ENCODE measurements around the gene RANBP10.

The RANBP10 gene

DNA sequence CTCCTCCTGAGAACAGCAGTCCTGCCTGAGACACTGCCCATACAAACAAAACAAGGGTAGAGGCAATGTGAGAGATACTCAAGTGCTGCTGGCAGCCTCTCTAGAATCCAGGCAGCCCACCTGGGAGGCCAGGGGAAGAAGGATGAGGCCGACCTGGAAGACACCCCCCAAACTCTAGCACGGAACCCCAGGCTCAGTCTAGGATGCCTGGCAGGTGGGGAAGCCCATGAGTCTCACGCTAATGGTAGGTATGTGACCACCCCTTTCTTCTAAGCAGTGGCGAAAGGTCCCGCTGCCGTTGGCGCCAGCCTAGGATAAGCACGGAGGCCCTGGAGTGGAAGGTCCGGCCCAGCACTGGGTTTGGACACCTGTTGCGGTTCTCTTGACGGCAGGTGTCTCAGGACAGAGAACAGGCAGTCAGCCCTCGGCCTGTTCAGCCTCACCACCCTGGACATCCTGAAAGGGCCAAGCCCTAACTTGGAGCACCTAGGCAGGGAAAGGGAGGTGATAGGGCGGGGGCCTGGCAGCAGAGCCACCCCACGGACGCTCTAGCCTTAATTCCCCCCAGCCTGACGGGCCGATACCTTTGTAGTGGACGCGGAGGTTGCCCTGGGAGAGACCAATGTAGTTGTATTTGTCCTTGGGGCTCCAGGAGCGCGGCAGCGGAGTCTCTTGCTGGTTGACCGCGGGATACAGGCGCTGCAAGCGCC, 487 bp downstream of the RANBP10 start:
- ATAC-seq = peak; percentile 9
- TF ChIP-seq ZNF565 (CRISPR knock-in tag; conservative IDR thresholded peaks at IDR 0.05; ENCODE audit: low read depth) = no peak
- TF ChIP-seq, protein P1, sequence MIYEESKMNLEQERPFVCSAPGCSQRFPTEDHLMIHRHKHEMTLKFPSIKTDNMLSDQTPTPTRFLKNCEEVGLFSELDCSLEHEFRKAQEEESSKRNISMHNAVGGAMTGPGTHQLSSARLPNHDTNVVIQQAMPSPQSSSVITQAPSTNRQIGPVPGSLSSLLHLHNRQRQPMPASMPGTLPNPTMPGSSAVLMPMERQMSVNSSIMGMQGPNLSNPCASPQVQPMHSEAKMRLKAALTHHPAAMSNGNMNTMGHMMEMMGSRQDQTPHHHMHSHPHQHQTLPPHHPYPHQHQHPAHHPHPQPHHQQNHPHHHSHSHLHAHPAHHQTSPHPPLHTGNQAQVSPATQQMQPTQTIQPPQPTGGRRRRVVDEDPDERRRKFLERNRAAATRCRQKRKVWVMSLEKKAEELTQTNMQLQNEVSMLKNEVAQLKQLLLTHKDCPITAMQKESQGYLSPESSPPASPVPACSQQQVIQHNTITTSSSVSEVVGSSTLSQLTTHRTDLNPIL (CRISPR knock-in tag; IDR thresholded peaks at IDR 0.05; ENCODE audit: low read depth) = no peak
- TF ChIP-seq ISL1 (CRISPR knock-in tag; IDR thresholded peaks at IDR 0.05) = no peak
- TF ChIP-seq ZNF8 (CRISPR knock-in tag; IDR thresholded peaks at IDR 0.05) = no peak
- no peak for TF ChIP-seq ARNTL (CRISPR knock-in tag; IDR thresholded peaks at IDR 0.05; ENCODE audit: borderline replicate concordance, low read depth)
- no peak for TF ChIP-seq ZC3H10 (CRISPR knock-in tag; IDR thresholded peaks at IDR 0.05)
- TF ChIP-seq SNAI2 (CRISPR knock-in tag; IDR thresholded peaks at IDR 0.05) = no peak
- no peak for TF ChIP-seq TCF4 (CRISPR knock-in tag; IDR thresholded peaks at IDR 0.05; ENCODE audit: borderline replicate concordance)
- TF ChIP-seq TOX (CRISPR knock-in tag; IDR thresholded peaks at IDR 0.05; ENCODE audit: borderline replicate concordance) = no peak
- TF ChIP-seq ZFP3 (CRISPR knock-in tag; IDR thresholded peaks at IDR 0.05) = no peak

DNA sequence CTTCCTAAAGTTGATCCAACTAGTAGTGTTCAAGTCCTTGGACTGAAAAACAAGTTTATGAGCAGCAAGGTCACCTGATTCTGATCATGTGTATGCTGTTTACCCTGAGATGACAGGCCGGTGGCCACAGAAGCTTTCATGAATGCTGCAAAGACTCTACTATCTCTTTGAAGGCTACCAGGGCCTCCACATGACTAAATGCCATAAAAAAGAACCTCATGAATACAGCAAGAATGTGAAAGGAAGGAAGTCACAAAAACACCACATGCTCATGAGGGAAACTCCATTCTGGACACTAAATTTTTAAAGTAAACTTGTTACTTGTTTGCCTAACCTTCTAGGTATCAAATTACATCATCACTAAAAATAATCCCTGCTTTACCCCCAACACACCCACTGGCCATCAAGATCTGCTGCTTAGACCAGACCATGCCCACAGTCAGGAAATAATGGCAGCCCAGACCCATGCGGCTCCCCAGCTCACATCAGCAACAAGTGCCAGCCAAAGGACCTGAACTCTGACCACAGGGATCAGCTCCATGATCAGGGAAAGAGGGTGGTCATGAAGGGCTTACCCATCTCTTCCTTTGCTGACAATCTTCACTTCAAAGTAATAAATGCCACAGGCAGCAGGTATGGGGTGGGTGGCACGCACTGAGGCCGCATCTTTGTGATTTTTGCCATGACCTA, 1.4 kb downstream of the RANBP10 start:
- no peak for ATAC-seq
- TF ChIP-seq, protein P1 (CRISPR knock-in tag; IDR thresholded peaks at IDR 0.05; ENCODE audit: low read depth) = no peak
- TF ChIP-seq, protein P2, sequence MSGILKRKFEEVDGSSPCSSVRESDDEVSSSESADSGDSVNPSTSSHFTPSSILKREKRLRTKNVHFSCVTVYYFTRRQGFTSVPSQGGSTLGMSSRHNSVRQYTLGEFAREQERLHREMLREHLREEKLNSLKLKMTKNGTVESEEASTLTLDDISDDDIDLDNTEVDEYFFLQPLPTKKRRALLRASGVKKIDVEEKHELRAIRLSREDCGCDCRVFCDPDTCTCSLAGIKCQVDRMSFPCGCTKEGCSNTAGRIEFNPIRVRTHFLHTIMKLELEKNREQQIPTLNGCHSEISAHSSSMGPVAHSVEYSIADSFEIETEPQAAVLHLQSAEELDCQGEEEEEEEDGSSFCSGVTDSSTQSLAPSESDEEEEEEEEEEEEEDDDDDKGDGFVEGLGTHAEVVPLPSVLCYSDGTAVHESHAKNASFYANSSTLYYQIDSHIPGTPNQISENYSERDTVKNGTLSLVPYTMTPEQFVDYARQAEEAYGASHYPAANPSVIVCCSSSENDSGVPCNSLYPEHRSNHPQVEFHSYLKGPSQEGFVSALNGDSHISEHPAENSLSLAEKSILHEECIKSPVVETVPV (CRISPR knock-in tag; IDR thresholded peaks at IDR 0.05) = no peak
- TF ChIP-seq SNAI2 (CRISPR knock-in tag; IDR thresholded peaks at IDR 0.05) (no peak), BACH2 (CRISPR knock-in tag; IDR thresholded peaks at IDR 0.05; ENCODE audit: borderline replicate concordance) (no peak), ZNF70 (CRISPR knock-in tag; IDR thresholded peaks at IDR 0.05) (no peak), PPARA (CRISPR knock-in tag; IDR thresholded peaks at IDR 0.05; ENCODE audit: borderline replicate concordance) (no peak), ZC3H10 (CRISPR knock-in tag; IDR thresholded peaks at IDR 0.05) (no peak), ESRRG (CRISPR knock-in tag; IDR thresholded peaks at IDR 0.05) (no peak), RARB (CRISPR knock-in tag; IDR thresholded peaks at IDR 0.05) (no peak), ZFP30 (CRISPR knock-in tag; IDR thresholded peaks at IDR 0.05) (no peak)

DNA sequence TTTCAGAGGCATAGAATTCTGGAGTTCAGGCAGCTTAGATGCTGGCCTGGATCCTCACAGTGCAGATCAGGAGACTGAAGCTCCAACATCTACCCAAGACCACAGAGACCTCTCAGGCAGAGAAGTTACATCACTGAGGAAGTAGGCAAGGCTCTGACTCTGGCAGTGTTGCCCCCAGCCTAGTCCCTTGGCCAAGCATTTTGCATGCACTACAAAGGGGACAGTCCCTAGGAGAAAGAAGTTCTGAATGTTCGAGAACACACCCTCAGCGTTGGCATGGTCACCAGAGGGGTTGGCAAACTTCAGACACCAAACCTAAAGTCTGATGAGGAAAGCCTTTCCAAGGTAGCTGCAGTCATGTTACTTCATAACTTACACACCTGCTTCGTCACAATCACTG, 2.5 kb downstream of the RANBP10 start:
- ATAC-seq = no peak
- TF ChIP-seq ISL1 (CRISPR knock-in tag; IDR thresholded peaks at IDR 0.05) = no peak
- TF ChIP-seq, protein P2 (CRISPR knock-in tag; IDR thresholded peaks at IDR 0.05) = no peak

DNA sequence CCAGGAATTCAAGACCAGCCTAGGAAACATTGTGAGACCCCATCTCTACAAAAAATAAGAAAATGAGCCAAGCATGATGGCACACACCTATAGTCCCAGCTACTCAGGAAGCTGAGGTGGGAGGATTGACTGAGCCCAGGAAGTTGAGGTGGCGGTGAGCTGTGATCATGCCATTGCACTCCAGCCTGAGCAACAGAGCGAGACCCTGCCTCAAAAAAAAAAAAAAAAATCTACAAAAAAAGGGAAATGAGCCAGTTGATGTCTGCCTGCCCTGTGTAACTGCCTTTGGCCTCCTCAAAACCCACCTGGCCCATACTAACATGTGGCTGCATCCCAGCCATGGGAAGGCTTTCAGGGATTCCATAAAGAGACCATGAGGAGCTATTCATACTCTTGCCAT, 4.5 kb downstream of the RANBP10 start:
- no peak for ATAC-seq
- no peak for TF ChIP-seq ZNF70 (CRISPR knock-in tag; IDR thresholded peaks at IDR 0.05)
- TF ChIP-seq, protein P3, sequence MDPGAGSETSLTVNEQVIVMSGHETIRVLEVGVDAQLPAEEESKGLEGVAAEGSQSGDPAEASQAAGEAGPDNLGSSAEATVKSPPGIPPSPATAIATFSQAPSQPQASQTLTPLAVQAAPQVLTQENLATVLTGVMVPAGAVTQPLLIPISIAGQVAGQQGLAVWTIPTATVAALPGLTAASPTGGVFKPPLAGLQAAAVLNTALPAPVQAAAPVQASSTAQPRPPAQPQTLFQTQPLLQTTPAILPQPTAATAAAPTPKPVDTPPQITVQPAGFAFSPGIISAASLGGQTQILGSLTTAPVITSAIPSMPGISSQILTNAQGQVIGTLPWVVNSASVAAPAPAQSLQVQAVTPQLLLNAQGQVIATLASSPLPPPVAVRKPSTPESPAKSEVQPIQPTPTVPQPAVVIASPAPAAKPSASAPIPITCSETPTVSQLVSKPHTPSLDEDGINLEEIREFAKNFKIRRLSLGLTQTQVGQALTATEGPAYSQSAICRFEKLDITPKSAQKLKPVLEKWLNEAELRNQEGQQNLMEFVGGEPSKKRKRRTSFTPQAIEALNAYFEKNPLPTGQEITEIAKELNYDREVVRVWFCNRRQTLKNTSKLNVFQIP (CRISPR knock-in tag; IDR thresholded peaks at IDR 0.05; ENCODE audit: borderline replicate concordance, low read depth) = no peak
- no peak for TF ChIP-seq ZNF8 (CRISPR knock-in tag; IDR thresholded peaks at IDR 0.05)
- TF ChIP-seq ZFP30 (CRISPR knock-in tag; IDR thresholded peaks at IDR 0.05) = no peak
- TF ChIP-seq BACH2 (CRISPR knock-in tag; IDR thresholded peaks at IDR 0.05; ENCODE audit: borderline replicate concordance) = no peak
- no peak for TF ChIP-seq ZNF565 (CRISPR knock-in tag; conservative IDR thresholded peaks at IDR 0.05; ENCODE audit: low read depth)
- no peak for TF ChIP-seq TCF4 (CRISPR knock-in tag; IDR thresholded peaks at IDR 0.05; ENCODE audit: borderline replicate concordance)
- TF ChIP-seq RARB (CRISPR knock-in tag; IDR thresholded peaks at IDR 0.05) = no peak
- no peak for TF ChIP-seq ZC3H10 (CRISPR knock-in tag; IDR thresholded peaks at IDR 0.05)
- no peak for TF ChIP-seq GLIS3 (CRISPR knock-in tag; IDR thresholded peaks at IDR 0.05)
- TF ChIP-seq SNAI2 (CRISPR knock-in tag; IDR thresholded peaks at IDR 0.05) = no peak

All from SK-N-SH treated with all-trans-retinoic acid at 6 μM for 48 hours (cell line).